ENCODE data around the gene ITGB1BP2. TPM values are rescaled to one million over a fixed set of nuclear protein-coding genes. Genes with fewer than 3 reads are reported as not detected.
"Not testable (repeated sequence)": the region's sequence is repeated elsewhere in the genome, so short reads cannot be mapped to it uniquely, and the experiment has no call there.

Gene ITGB1BP2
- total RNA-seq, 1 donor from 2014 or later: 1.7 TPM

GRCh38 chrX:71256051-71256450 lies 45.5 kb upstream of the ITGB1BP2 start:
- Mint-ChIP-seq H3K27ac (ENCODE audit: unreplicated experiment) (peak overlapping the region; percentile 78), H3K36me3 (ENCODE audit: unreplicated experiment) (no peaks in the 10 kb centered on the region), H3K4me3 (ENCODE audit: unreplicated experiment) (no peak overlapping the region), H3K4me1 (ENCODE audit: unreplicated experiment) (peaks cover 15% of the 10 kb centered on the region), H3K27me3 (ENCODE audit: unreplicated experiment) (no peaks in the 10 kb centered on the region), H3K9me3 (ENCODE audit: unreplicated experiment) (peaks cover 5% of the 10 kb centered on the region)
- no peak for TF ChIP-seq CTCF (IDR thresholded peaks at IDR 0.05)
- no peak for DNase-seq (ENCODE audit: extremely low spot score, unreplicated experiment)

- Mint-ChIP-seq H3K9me3 (ENCODE audit: unreplicated experiment) (peaks cover 5% of the 10 kb centered on the region), H3K4me3 (ENCODE audit: unreplicated experiment) (no peak overlapping the region), H3K27ac (ENCODE audit: unreplicated experiment) (no peak overlapping the region), H3K36me3 (ENCODE audit: unreplicated experiment) (no peaks in the 10 kb centered on the region), H3K27me3 (ENCODE audit: unreplicated experiment) (no peaks in the 10 kb centered on the region), H3K4me1 (ENCODE audit: unreplicated experiment) (peaks cover 14% of the 10 kb centered on the region)
- DNase-seq (ENCODE audit: extremely low spot score, unreplicated experiment): no peak
- TF ChIP-seq CTCF (IDR thresholded peaks at IDR 0.05): no peak
Observed at GRCh38 chrX:71256856-71257255, 44.7 kb upstream of the ITGB1BP2 start.

GRCh38 chrX:71268624-71269023 lies 32.9 kb upstream of the ITGB1BP2 start:
- H3K27ac Mint-ChIP-seq (ENCODE audit: unreplicated experiment); H3K4me1 Mint-ChIP-seq (ENCODE audit: unreplicated experiment); H3K9me3 Mint-ChIP-seq (ENCODE audit: unreplicated experiment); H3K36me3 Mint-ChIP-seq (ENCODE audit: unreplicated experiment); H3K4me3 Mint-ChIP-seq (ENCODE audit: unreplicated experiment); DNase-seq (ENCODE audit: extremely low spot score, unreplicated experiment); H3K27me3 Mint-ChIP-seq (ENCODE audit: unreplicated experiment): not testable (repeated sequence)

- Mint-ChIP-seq H3K4me1 (ENCODE audit: unreplicated experiment) (no peaks in the 10 kb centered on the region), H3K27ac (ENCODE audit: unreplicated experiment) (no peak overlapping the region), H3K4me3 (ENCODE audit: unreplicated experiment) (no peak overlapping the region), H3K27me3 (ENCODE audit: unreplicated experiment) (no peaks in the 10 kb centered on the region), H3K9me3 (ENCODE audit: unreplicated experiment) (peaks cover 6% of the 10 kb centered on the region), H3K36me3 (ENCODE audit: unreplicated experiment) (no peaks in the 10 kb centered on the region)
- TF ChIP-seq CTCF (IDR thresholded peaks at IDR 0.05): no peak
- no peak for DNase-seq (ENCODE audit: extremely low spot score, unreplicated experiment)
Observed at GRCh38 chrX:71269801-71270395, 31.7 kb upstream of the ITGB1BP2 start.

GRCh38 chrX:71272313-71272712 lies 29.2 kb upstream of the ITGB1BP2 start:
- not testable (repeated sequence) for H3K27ac Mint-ChIP-seq (ENCODE audit: unreplicated experiment); H3K9me3 Mint-ChIP-seq (ENCODE audit: unreplicated experiment); H3K4me3 Mint-ChIP-seq (ENCODE audit: unreplicated experiment); DNase-seq (ENCODE audit: extremely low spot score, unreplicated experiment); H3K27me3 Mint-ChIP-seq (ENCODE audit: unreplicated experiment); H3K36me3 Mint-ChIP-seq (ENCODE audit: unreplicated experiment); H3K4me1 Mint-ChIP-seq (ENCODE audit: unreplicated experiment)

GRCh38 chrX:71281300-71281699 lies 20.2 kb upstream of the ITGB1BP2 start:
- not testable (repeated sequence) for H3K27me3 Mint-ChIP-seq (ENCODE audit: unreplicated experiment); H3K27ac Mint-ChIP-seq (ENCODE audit: unreplicated experiment); H3K4me3 Mint-ChIP-seq (ENCODE audit: unreplicated experiment); H3K9me3 Mint-ChIP-seq (ENCODE audit: unreplicated experiment); DNase-seq (ENCODE audit: extremely low spot score, unreplicated experiment); H3K36me3 Mint-ChIP-seq (ENCODE audit: unreplicated experiment)
- peaks cover 19% of the 10 kb centered on the region for H3K4me1 Mint-ChIP-seq (ENCODE audit: unreplicated experiment)
